GM21576 (cell line): ENCODE results near the gene APBA1.

Experiments
- ATAC-seq: cut with Tn5 transposase; IDR thresholded peaks from one replicate; pipeline ENCODE4 v1.9.1; 2021; ENCODE audit warnings: mild to moderate bottlenecking, moderate library complexity; ENCODE audit not compliant: unreplicated experiment

The APBA1 gene

GRCh38 chr9:69579760-69580581, 92.2 kb downstream of the APBA1 start:
- no peak for ATAC-seq

DNA sequence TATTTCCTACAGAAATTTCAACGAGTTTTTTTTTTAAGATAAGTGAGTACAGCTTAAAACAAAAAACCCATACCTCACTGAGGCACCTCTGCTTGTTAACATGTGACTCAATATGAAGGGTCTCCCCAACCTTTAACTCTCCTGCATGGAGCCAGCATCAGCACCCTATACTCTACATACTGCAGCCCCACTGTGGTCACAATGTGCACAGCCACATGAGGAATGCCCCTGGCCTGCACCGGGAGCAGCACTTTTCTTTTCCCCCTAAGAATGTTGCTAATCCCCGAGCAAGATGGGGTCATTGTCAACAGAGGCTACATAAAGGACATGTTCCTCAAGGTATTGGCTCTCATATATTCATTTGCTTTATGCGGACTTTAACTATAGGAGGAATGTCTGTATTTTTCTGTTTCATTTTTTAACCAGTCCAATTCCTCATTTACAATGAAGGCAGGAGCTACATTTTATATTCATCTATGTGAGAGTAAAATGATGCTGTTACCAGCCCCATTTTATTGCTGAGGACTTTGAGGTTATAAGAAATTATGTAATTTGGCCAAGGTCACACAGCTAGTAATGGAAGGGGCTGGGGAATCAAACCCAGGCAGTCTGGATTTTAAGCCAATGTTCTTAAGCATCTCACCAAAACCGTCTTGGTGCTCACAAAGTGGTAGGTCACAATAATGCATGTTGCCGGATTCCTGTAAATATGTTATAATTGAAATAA, 93.0 kb downstream of the APBA1 start:
- no peak for ATAC-seq

- no peak for ATAC-seq
These were observed 94.1 kb downstream of the APBA1 start for GRCh38 chr9:69578026-69578425.

DNA sequence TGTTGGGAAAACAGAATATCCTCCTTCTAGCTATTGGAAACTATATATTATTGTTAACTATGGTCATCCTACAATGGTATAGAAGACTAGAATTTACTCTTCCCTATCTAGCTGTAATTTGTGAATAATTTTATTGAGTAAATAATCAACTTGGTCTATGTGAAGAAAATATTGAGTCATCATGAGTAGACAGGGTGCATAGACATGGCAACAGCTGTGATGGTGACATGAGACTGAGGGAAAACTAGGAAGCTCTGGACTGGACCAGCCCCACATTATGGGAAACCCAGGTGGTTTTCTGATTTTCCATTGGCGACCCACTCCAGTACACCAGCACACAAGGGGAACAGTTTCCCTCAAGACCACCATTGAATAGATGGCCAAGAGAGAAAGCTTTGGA, 95.0 kb downstream of the APBA1 start:
- no peak for ATAC-seq

DNA sequence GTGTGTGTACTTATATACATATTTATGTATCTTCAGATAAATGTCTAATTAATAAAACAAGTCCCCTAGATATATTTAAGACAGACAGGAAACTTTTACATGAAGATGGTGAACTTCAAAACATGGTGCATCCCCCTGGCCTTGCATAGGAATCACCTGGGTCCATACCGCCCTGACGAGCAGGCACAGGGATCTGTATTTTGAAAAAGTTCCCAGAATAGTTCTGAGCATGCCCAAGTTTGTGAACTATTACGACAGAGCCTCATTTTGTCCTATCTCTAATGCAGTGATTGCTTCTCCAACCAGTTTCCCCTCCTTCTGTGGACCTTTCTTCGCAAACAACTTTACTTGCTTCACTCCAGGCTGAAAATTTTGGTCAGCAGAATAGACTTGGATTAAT, 98.1 kb downstream of the APBA1 start:
- ATAC-seq = no peak

DNA sequence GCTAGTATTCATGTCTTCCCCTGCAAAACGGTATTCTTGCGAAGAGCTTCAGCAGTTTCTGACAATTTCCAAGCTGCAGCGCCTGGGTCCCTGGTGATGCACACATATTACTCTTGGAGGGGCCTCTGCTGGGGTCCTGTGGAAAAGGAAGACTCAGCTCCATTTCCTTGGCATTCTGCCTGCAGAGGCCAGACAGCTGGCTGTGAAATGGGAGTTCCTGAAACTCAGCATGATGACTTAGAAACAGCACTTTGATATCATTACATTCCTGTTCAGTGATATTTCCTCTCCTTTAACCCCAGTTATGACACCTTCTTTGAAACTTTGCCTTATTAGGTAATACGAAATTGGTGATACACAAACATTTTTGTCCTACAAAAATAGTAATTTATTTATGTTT, 98.5 kb downstream of the APBA1 start:
- no peak for ATAC-seq

GRCh38 chr9:69572611-69573010, 99.6 kb downstream of the APBA1 start:
- no peak for ATAC-seq

DNA sequence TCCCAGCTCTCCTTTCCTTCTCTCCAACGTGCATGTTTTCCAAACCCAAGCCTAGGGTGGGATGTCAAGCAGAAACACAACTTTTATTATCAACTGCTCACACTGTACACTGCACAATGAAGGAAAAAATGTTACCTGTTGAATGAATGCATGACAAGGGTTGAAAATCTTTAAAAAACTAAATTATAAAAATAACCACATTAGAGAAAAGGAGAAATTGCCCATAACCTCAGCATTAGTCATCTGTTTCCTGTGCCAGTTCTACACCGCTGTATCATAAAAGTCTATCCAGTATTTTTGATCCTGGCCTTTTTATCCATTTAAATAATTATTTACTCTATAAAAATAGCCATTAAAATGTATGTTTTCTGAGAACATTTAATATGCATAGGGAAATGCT, 101.1 kb downstream of the APBA1 start:
- no peak for ATAC-seq

DNA sequence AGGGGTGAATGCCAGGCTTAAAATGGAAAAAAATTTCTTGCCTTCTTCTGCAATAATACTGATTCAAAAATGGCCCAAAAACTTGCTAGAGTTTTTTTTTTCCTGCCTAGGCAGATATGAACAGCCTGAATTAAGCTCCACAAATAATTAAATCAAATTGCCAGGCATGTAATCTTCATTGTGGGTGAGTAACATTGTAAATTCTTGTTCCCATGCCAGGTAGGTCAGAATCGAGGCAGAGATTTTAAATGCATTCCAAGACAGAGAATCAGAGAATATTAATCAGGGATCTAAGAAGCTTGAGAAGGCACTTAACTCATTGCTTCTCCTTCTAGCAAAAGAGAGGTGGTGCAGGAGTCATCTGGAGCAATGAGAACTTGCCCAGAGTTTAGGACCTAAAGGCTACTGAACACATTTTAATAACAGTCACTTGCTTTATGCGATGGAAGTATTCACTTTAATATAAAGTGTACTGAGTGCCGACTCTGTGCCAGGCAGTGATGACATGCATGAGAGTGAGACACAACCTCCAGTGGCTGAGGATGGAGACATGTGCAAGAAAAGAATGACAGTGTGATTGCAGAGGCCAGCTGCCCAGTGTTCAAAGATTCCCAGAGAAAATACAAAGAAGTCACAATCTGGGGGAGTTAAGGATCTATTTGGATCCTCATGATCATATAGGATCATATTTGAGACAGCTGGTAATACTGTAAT, 102.3 kb downstream of the APBA1 start:
- ATAC-seq = no peak

DNA sequence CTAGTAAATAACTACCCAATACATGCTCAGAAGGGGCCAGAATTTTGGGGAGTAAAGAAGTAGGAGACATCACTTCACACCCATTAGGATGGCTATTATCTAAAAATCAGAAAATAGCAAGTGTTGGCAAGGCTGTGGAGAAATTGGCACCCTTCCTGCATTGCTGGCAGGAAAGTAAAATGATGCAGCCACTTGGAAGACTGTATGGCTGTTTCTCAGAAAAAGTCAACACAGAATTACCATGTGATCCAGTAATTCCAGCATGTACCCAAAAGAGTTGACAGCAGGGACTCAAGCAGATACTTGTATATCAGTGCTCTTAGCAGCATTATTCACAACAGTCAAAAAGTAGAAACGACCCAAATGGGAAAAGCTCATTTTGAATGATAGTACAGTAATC, 107.6 kb downstream of the APBA1 start:
- no peak for ATAC-seq

- ATAC-seq = no peak
These were observed 113.0 kb downstream of the APBA1 start for GRCh38 chr9:69559126-69559525.

GRCh38 chr9:69556707-69557106, 115.5 kb downstream of the APBA1 start:
- ATAC-seq = no peak

- ATAC-seq = no peak
These were observed 116.4 kb downstream of the APBA1 start for GRCh38 chr9:69555802-69556201.

DNA sequence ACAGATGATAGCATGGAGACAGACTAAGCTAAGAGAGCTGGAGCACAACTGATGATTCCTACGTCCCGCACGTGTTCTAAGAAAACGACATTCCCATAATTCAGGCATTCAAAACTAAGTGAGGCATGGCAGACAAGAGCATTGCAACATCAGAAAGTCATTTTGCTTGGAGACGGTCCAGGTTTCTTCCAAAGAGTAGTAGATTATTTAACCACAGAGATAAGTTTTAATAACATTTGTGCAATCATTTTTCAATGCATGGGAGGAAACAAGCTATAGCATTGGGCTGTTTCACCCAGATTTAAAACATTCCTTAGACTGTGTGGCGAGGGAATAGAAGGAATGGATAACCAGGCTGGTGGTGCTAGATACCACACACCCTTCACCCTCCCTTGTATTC, 117.2 kb downstream of the APBA1 start:
- ATAC-seq = no peak

GRCh38 chr9:69549310-69550202, 122.6 kb downstream of the APBA1 start:
- peak; percentile 63 for ATAC-seq

DNA sequence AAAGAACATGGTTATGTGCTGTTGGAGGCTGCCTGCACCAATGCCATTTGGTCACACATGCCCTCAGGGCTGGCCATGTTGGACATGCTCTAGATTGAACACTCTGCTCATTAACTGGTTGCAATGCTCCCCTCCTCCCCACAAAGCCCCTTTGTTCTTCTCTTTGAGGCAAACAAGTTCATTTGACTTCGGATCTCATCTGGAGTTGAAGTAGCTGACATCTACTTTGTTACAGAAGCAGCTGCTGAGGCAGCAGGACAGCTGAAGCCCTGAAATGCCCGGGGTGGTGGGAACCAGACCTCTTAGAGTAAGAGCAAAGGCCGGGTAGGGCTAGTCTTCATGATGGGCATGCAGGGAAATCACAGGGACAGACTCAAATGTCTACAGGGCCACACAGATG, 123.5 kb downstream of the APBA1 start:
- ATAC-seq = no peak

- ATAC-seq = no peak
These were observed 125.9 kb downstream of the APBA1 start for GRCh38 chr9:69546265-69546664.

DNA sequence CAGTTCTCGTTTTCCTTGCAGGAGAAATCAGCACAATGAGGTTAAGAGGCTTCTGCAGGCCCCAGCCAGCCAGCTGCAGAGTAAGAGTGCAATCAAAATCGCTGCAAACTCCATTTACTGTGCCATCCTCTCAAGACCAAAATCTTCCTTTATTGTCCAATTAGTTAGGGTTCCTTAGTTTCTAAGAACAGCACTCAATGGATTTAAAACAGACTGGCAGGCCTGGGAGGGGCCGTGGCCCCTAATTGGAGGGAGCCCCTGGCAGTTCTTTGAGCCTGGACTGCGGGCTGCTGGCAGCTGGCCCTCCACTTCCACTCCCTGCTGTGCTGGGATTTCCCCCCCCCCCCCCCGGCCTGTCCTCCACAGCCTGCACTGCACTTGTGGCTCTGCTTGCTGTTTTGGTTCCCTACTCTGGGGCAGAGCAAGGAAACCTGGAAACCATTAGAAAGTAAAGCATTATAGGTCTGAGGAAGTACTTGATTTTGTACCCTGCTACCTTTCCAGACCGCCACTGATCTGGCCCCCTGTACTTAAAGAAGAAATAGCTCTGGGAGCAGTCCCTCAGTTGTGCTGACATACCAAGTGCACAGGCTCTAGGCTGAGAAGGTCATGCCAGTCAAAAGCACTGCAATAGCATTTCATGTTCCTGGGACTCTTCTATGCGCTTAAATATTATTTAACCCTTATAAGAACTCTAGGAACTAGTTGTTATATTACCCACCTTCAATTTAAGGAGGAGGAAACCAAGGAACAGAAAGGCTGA, 129.0 kb downstream of the APBA1 start:
- no peak for ATAC-seq

DNA sequence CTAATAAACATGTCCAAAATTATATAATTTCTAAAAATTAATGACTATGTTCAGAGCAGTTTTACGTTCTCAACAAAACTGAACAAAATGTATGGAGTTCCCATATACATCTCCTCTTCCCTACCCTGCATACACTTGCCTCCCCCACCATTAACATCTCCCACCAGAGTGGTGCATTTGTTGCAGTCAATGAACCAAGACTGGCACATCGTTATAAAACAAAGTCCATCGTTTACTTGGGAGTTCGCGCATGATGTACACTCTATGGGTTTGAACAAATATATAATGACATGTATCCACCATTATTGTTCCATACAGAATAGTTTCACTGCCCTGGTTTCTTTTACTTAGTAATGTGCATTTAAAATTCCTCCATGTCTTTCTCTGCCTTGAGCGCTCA, 130.1 kb downstream of the APBA1 start:
- no peak for ATAC-seq

DNA sequence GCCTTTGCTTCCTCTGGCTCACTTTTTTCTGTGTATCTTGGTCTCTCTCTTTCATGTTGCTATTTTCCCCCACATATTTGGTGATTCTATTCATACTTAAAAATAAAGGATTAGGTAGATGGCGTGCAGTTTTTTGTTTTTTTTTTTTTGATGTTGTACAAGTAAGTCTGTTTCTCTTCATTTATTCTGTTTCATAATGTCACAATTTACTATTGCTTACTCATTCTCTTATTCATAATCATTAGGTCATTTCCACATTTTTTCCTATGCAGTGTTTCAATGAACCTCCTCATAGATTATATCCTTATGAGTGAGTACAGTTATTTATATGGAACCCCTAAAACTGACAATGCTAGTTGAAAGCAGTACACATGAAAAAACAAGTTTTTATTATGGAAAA, 136.3 kb downstream of the APBA1 start:
- ATAC-seq = no peak
